GM12801 (cell line): ENCODE measurements around the gene TMEM60.

Source experiments
- CTCF ChIP-seq: IDR thresholded peaks from one replicate; pipeline ENCODE4 v1.5.1; 2011; ENCODE audit warnings: control low read depth; ENCODE audit not compliant: insufficient read length; ENCODE audit errors: extremely low read depth

TMEM60 gene

GRCh38 chr7:77786018-77786417, 12.2 kb downstream of the TMEM60 start:
- TF ChIP-seq CTCF: no peak

- no peak for TF ChIP-seq CTCF
These were observed 14.7 kb downstream of the TMEM60 start for GRCh38 chr7:77783545-77783944.

- no peak for TF ChIP-seq CTCF
These were observed 15.1 kb downstream of the TMEM60 start for GRCh38 chr7:77783111-77783510.

GRCh38 chr7:77782383-77782782, 15.9 kb downstream of the TMEM60 start:
- TF ChIP-seq CTCF: no peak

GRCh38 chr7:77778535-77778934, 19.7 kb downstream of the TMEM60 start:
- TF ChIP-seq CTCF: no peak

- no peak for TF ChIP-seq CTCF
These were observed 26.3 kb downstream of the TMEM60 start for GRCh38 chr7:77771901-77772300.

GRCh38 chr7:77770316-77770715, 27.9 kb downstream of the TMEM60 start:
- no peak for TF ChIP-seq CTCF

GRCh38 chr7:77766801-77767605, 31.2 kb downstream of the TMEM60 start:
- TF ChIP-seq CTCF: no peak
